GM10847 (cell line): Measurements from ENCODE around the gene ARMC6.

Experiments used
- POLR2A ChIP-seq: IDR thresholded peaks from 2 replicates; pipeline ENCODE4 v1.6.1; 2011; ENCODE audit not compliant: insufficient read length; ENCODE audit errors: extremely low read depth

The ARMC6 gene

DNA sequence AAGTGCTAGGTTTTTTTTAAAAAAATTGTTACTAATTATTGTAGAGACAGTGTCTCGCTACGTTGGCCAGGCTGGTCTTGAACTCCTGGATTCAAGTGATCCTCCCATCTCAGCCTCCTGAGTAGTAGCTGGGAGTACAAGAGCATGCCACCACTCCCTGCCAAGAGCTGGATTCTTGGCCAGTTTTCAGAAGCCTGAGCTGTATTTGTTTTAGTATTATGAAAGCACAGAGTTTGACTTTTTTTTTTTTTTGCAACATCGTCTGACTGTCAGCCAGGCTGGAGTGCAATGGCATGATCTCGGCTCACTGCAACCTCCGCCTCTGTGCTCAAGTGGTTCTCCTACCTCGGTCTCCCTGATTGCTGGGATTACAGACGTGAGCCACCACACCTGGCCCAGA is 7.0 kb downstream of the ARMC6 start:
- TF ChIP-seq POLR2A: no peak

DNA sequence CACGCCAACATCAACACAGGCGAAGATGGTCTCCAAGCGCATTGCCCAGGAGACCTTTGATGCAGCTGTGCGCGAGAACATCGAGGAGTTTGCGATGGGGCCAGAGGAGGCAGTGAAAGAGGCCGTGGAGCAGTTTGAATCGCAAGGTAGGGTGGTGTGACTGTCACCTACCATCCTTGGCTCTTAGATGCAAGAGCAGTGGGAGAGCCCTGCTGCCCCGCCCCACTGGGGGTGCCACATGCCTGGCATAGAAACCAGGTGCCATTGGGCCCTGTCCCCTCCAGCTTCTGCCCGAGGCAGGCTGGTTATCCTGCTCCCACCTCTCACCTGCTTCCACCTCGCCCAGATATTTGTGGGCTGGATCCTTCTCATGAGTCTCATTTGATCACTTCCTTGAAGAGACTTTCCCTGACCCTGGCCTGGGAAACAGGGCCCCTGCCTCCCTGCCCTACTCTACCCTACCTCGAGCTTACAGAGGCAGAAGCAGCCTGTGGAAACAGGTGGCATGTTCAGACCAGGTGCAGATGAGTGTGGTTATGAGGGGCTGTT is 9.4 kb downstream of the ARMC6 start:
- no peak for TF ChIP-seq POLR2A

DNA sequence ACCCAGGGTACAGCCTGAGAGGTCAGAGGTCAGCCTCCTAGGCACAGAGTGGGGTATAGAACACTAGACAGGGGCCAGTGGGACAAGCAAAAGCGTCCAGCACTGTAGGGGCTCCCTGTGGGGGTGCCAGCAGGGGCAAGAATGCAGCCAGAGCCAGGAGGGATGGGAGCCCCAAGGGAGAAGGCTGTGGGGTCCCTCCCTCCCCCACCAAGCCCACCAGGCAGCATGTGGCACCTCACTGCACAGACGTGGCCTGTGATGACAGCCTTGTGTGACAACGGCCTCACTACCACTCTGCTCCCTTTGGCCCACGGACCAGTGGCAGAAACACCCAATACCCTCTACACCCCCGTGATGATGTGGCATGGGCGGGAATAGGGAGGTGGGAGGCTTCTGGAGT is 10.1 kb downstream of the ARMC6 start:
- TF ChIP-seq POLR2A: no peak

DNA sequence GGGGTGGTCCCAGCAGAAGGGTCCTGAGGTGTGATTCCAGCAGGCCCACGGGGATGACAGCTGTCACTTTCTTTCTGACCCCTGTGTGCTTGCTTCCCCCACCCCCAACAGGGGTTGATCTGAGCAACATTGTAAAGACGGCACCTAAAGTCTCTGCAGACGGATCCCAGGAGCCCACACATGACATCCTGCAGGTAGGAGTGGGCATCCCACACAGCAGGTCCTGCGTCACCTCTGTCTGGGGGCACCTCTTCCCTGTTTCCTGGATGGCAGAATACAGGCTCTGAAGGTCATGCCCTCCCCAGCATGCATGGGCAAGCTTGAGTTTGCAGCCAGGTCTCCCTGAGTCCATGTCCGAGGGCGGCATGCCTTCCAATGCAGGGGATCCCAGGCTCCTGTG is 10.5 kb downstream of the ARMC6 start:
- TF ChIP-seq POLR2A: no peak

DNA sequence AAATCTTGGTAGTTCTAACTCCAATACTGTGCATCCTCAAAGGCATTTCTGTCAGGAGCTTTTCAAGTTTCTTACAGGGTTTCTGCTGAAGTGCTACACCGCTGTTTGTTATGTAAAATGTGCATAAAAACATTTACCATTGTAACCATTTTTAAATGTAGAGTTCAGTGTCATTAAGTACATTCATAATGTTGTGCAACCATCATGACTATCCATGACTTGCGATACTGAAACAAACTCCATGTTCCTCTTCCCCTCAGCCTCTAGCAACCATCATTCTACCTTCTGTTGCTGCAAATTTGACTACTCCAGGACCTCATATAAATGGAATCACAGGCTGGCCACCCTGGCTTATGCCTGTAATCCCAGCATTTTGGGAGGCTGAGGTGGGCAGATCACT is 16.0 kb downstream of the ARMC6 start:
- TF ChIP-seq POLR2A: no peak

DNA sequence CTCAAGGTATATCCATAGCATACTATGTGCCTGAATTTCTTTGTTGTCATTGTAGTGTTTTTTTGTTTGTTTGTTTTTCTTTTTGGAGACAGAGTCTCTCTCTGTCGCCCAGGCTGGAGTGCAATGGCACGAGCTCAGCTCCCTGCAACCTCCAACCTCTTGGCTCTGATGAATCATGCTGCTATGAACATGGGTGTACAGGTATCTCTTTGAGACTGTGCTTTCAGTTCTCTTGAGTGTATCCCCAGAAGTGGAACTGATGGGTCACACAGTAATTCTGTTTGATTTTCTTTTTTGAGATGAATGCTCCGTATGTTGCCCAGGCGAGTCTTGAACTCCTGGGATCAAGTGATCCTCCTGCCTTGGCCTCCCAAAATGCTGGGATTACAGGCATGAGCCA is 16.7 kb downstream of the ARMC6 start:
- TF ChIP-seq POLR2A: no peak

DNA sequence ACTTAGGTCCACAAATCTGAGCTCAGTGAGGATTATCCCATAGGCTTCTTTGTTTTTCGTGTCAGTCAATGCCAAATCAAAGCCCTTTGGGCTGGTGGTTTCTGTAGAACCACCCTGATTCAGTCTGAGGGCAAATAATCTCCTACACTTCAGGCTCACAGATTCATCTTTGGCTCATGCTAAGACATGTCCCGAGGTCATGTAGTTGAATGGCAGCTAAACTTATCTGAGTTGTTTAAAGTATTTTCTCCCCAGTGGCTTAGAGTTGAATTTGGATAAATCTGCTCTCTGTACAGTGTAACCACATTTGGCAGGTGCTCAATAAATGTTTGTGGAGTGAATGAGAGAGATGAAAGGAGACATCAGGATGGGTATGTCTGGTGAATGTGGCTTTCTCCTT is 17.3 kb downstream of the ARMC6 start:
- TF ChIP-seq POLR2A: no peak

DNA sequence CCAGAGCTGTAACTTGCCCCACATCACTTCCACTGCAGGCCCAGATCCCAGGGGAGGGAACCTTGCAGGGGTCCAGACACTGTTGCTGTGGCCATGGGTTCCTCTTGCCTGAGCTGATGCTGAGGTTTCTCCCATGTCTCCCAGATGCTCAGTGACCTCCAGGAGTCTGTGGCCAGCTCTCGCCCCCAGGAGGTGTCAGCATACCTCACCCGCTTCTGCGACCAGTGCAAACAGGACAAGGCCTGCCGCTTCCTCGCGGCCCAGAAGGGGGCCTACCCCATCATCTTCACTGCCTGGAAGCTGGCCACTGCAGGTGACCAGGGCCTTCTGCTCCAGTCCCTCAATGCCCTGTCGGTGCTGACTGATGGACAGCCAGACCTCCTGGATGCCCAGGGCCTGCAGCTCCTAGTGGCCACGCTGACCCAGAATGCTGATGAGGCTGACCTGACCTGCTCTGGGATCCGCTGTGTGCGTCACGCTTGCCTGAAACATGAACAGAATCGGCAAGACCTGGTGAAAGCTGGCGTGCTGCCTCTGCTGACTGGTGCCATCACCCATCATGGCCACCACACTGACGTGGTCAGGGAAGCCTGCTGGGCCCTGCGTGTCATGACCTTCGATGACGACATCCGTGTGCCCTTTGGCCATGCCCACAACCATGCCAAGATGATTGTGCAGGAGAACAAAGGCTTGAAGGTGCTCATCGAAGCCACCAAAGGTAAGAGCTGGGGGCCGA is 18.2 kb downstream of the ARMC6 start:
- no peak for TF ChIP-seq POLR2A

DNA sequence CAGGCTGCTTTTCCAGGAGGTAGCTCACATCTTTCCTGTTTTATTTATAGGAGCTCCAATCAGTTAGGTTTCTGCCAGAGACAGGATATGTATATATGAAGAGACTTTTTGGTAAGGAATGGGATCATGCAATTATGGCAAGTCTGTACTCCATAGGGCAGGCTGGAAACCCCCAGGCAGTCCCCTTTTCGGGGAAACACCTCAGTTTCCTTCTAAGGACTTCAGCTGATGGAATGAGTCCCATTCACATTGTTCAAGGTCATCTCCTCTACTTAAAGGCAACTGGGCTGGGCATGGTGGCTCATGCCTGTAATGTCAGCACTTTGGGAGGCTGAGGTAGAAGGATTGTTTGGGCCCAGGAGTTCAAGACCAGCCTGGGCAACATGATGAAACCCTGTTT is 19.5 kb downstream of the ARMC6 start:
- no peak for TF ChIP-seq POLR2A

DNA sequence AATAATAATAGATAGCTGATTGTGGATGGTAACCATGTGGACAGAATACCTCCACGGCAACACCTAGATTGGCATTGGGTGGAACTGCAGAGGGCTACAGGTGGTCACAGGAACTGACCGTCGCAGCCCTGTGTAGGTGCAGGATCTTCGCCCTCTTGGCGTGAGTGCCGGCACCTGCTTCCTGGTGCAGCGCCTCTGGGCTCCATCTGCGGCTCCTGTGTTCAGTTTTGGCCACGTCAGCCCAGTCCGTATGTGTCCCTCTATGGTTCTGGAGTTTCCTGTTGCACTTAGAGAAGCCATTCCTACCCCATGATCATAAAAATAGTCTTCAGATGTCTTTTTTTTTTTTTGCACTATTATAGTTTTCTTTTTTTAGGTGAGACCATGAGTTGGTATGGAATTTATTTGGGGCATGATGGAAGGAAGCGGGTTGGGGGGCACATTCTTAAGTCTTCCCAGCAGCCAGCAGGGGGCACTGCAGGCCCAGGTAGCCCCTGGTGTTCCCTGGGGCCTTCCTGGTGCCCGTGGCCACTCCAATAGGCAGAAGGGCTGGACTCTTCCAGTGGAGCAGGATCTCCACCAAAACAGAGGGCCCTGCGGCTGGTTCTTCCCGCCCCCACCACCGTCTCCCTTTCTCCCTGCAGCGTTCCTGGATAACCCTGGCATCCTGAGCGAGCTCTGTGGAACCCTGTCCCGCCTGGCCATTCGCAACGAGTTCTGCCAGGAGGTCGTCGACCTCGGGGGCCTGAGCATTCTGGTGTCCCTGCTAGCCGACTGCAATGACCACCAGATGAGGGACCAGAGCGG is 20.3 kb downstream of the ARMC6 start:
- no peak for TF ChIP-seq POLR2A

DNA sequence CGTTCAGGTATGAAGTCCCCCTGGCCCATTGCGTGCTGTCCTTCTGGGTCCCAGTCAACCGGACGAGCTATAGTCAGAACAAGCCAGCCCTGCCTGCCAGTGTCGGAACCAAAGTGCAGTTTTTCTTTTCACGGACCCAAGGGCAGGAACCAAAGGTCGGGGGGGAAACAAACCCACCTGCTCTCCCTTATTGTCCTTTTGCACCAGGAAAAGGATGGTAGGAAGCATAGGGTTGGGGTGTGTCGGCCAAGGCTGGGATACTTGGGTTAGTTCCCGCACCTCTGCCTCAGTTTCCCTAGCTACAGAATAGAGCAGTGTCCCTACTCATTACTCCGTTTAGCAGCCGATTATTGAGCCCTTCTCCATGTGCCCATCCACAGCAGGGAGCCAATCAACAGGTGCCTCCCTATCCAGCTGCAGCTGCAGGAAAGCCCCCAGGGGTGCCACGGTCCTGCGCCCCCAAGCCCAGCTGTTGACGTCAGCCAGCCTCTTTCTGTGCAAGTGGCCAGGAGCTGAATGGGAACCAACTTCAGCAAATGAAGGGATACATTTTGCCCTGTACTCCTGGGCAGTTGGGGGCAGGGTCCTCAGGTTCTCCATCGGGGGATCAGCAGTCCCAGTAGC is 21.0 kb downstream of the ARMC6 start:
- no peak for TF ChIP-seq POLR2A

DNA sequence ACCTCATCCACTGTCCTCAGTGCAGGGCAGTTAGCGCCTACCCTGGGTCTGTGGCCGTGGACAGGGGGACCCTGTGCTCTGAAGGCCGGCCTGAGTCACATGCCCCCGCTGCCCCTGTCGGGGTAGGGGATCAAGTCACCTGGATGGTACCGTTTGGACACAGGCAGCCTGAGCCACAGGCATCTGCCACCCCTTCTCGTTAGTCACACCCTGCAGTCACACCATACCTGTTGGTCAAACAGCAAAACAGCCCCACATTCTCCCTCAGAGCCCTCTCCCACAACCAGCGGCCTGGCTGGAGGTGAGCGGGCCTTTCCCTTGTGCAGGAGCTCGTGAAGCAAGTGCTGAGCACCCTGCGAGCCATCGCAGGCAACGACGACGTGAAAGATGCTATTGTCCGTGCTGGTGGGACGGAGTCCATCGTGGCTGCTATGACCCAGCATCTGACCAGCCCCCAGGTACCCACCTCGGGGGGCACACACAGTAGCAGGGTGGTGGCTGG is 21.6 kb downstream of the ARMC6 start:
- TF ChIP-seq POLR2A: no peak

DNA sequence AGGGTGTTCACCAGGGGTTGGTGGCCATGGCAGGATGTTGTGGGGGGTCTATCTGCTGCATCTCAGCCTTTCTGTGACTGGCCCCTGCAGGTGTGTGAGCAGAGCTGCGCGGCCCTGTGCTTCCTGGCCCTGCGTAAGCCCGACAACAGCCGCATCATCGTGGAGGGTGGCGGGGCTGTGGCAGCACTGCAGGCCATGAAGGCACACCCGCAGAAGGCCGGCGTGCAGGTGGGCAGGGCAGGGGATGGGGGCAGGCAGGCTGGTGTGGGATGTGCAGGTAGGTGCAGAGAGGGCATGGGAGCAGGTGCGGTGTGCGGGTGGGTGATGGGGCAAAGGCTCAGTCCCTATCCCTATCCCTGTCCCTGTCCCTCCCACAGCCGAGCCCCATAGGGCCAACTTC is 22.3 kb downstream of the ARMC6 start:
- TF ChIP-seq POLR2A: no peak

DNA sequence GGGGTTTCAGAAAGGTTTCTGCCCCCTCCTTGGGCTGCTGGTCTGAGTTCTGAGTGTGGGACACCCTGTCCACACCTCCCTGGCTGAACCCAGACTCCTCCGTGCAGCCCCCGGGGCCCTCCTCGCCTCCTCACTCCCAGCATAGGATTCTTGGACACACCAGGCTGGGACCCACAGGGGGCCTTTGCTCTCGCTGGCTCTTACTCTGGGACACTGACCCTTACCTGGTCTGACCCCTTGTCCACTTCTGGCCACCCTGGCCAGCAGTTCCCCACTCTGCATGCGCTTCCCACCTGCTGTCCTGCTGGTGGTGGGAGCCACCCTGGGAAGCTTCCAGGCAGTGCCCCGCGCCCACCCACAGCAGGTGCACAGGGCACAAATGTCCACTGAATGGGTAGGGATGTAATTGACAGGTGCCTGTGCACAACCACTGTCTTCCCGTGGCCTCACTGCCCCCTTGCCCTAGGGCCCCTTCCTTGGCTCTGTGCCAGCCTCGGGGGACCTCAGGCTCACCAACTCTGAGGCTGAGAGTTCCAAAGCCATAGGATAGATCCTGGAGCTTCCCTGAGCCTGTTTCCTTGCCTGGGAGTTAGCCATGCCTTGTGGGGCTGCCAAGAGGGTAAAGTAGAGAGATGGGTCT is 23.4 kb downstream of the ARMC6 start:
- no peak for TF ChIP-seq POLR2A

DNA sequence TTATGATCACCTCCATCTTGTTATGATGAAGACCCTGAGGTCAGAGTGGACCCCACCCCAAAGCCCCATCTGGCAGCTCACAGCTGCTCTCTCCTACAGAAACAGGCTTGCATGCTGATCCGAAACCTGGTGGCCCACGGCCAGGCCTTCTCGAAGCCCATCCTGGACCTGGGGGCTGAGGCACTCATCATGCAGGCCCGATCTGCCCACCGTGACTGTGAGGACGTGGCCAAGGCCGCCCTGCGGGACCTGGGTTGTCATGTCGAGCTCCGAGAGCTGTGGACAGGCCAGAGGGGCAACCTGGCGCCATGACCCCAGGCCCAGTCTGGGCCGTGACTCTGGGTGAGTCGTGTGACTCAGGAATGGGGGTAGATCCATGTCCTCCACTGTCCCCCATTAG is 23.9 kb downstream of the ARMC6 start:
- no peak for TF ChIP-seq POLR2A
